OCI-LY3 (cell line): ENCODE results near the gene HSD17B11.

ENCODE experiments used
- H2AFZ ChIP-seq: fragments of 200-600, 300-600 bp; shearing (Covaris generic); 2 replicates; pipeline ENCODE4 v1.6.0; 2014; ENCODE audit warnings: antibody characterized with exemption, low read depth, low read length
- H3K27ac ChIP-seq: fragments of 200-600, 300-600 bp; sonication (generic); 2 replicates; pipeline ENCODE4 v1.5.1; 2014; ENCODE audit warnings: mild to moderate bottlenecking, low read length, moderate library complexity, mixed read lengths
- H3K27me3 ChIP-seq: fragments of 200-600, 300-600 bp; sonication (generic); 2 replicates; pipeline ENCODE4 v1.6.1; 2014; ENCODE audit warnings: low read depth, low read length, mixed read lengths
- H3K36me3 ChIP-seq: fragments of 200-600, 300-600 bp; sonication (generic); replicated peaks from 2 replicates; pipeline ENCODE3; 2014; ENCODE audit warnings: low read depth, low read length, mixed read lengths
- H3K4me1 ChIP-seq: fragments of 300-600, 200-600 bp; sonication (generic); 2 replicates; pipeline ENCODE4 v1.6.1; 2014; ENCODE audit warnings: low read length, mixed read lengths
- H3K4me2 ChIP-seq: fragments of 200-600, 300-600 bp; sonication (generic); 2 replicates; pipeline ENCODE4 v1.6.1; 2014; ENCODE audit warnings: low read length, mixed read lengths
- H3K4me3 ChIP-seq: fragments of 300-600, 200-600 bp; sonication (generic); 2 replicates; pipeline ENCODE4 v1.5.1; 2014; ENCODE audit warnings: antibody characterized with exemption, mild to moderate bottlenecking, low read length, moderate library complexity
- H3K79me2 ChIP-seq: fragments of 300-600, 200-600 bp; shearing (Covaris generic); 2 replicates; pipeline ENCODE4 v1.6.1; 2014; ENCODE audit warnings: mild to moderate bottlenecking, low read length, mixed read lengths
- H3K9ac ChIP-seq: fragments of 300-600, 200-600 bp; shearing (Covaris generic); 2 replicates; pipeline ENCODE4 v1.6.0; 2014; ENCODE audit warnings: mild to moderate bottlenecking, low read length, moderate library complexity
- H3K9me3 ChIP-seq: fragments of 200-600, 300-600 bp; shearing (Covaris generic); 2 replicates; pipeline ENCODE4 v1.6.1; 2014; ENCODE audit warnings: low read length, mixed read lengths; ENCODE audit not compliant: insufficient read depth
- H4K20me1 ChIP-seq: fragments of 200-600, 300-600 bp; sonication (generic); 2 replicates; pipeline ENCODE4 v1.6.1; 2016; ENCODE audit warnings: low read length, mixed read lengths; ENCODE audit not compliant: insufficient read depth
- EZH2phosphoT487 ChIP-seq: fragments of 200-600 bp; shearing (Covaris generic); IDR thresholded peaks from 2 replicates; pipeline ENCODE4 v1.6.1; 2018; ENCODE audit warnings: antibody characterized with exemption, mixed run types, low read depth
- TF ChIP-seq, protein P1 (sequence below): fragments of 200-600, 300-600 bp; sonication (generic); IDR thresholded peaks from 2 replicates; pipeline ENCODE4 v1.5.1; 2014; ENCODE audit warnings: antibody characterized with exemption, low read length, low read depth

The HSD17B11 gene

GRCh38 chr4:87313756-87314155 lies 77.2 kb downstream of the HSD17B11 start:
- Histone ChIP-seq H3K36me3 (no peaks in the 10 kb centered on the region), H3K27me3 (no peaks in the 10 kb centered on the region), H4K20me1 (no peaks in the 10 kb centered on the region), H3K9ac (no peak overlapping the region), H3K4me1 (no peaks in the 10 kb centered on the region), H3K4me2 (no peak overlapping the region), H3K27ac (no peak overlapping the region), H3K9me3 (no peaks in the 10 kb centered on the region), H3K4me3 (no peak overlapping the region), H3K79me2 (no peaks in the 10 kb centered on the region), H2AFZ (no peak overlapping the region)
- TF ChIP-seq, protein P1, sequence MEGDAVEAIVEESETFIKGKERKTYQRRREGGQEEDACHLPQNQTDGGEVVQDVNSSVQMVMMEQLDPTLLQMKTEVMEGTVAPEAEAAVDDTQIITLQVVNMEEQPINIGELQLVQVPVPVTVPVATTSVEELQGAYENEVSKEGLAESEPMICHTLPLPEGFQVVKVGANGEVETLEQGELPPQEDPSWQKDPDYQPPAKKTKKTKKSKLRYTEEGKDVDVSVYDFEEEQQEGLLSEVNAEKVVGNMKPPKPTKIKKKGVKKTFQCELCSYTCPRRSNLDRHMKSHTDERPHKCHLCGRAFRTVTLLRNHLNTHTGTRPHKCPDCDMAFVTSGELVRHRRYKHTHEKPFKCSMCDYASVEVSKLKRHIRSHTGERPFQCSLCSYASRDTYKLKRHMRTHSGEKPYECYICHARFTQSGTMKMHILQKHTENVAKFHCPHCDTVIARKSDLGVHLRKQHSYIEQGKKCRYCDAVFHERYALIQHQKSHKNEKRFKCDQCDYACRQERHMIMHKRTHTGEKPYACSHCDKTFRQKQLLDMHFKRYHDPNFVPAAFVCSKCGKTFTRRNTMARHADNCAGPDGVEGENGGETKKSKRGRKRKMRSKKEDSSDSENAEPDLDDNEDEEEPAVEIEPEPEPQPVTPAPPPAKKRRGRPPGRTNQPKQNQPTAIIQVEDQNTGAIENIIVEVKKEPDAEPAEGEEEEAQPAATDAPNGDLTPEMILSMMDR = no peak
- TF ChIP-seq EZH2phosphoT487 = no peak

GRCh38 chr4:87311684-87312083 lies 79.3 kb downstream of the HSD17B11 start:
- Histone ChIP-seq H3K27ac (no peak overlapping the region), H3K9ac (no peak overlapping the region), H3K4me3 (no peak overlapping the region), H4K20me1 (no peaks in the 10 kb centered on the region), H3K4me1 (peaks cover 4% of the 10 kb centered on the region; the same call in 1 of the 2 replicates), H3K9me3 (no peaks in the 10 kb centered on the region), H3K36me3 (no peaks in the 10 kb centered on the region), H3K79me2 (no peaks in the 10 kb centered on the region), H2AFZ (no peak overlapping the region), H3K4me2 (no peak overlapping the region), H3K27me3 (no peaks in the 10 kb centered on the region)
- no peak for TF ChIP-seq EZH2phosphoT487
- TF ChIP-seq, protein P1 = no peak

GRCh38 chr4:87310691-87311335 lies 80.2 kb downstream of the HSD17B11 start:
- no peak overlapping the region for H3K4me3 ChIP-seq
- no peak overlapping the region for H3K9ac ChIP-seq
- TF ChIP-seq, protein P1 = no peak
- TF ChIP-seq EZH2phosphoT487 = no peak
- no peaks in the 10 kb centered on the region for H3K27me3 ChIP-seq
- H3K4me2 ChIP-seq = no peak overlapping the region
- peaks cover 11% of the 10 kb centered on the region; the same call in 1 of the 2 replicates for H3K4me1 ChIP-seq
- H4K20me1 ChIP-seq = no peaks in the 10 kb centered on the region
- H3K36me3 ChIP-seq = no peaks in the 10 kb centered on the region
- no peaks in the 10 kb centered on the region for H3K9me3 ChIP-seq
- H3K79me2 ChIP-seq = no peaks in the 10 kb centered on the region
- no peak overlapping the region for H2AFZ ChIP-seq
- no peak overlapping the region for H3K27ac ChIP-seq

DNA sequence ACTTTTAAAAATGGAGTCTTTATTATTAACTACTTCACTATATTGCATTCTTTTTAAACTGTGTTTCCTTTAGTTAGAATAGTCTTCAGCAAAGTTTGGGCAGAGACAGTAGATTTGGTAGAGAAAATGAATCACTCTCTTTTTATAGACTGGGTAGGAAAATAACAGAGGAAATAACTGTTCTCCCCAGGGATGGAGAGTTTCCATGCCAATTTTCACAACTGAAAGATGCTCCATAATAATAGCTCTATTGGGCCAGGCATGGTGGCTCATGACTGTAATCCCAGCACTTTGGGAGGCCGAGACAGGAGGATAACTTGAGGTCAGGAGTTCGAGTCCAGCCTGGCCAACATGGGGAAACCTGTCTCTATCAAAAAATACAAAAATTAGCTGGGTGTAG lies 81.4 kb downstream of the HSD17B11 start:
- no peak overlapping the region for H3K4me3 ChIP-seq
- TF ChIP-seq EZH2phosphoT487 = no peak
- TF ChIP-seq, protein P1 = no peak

More for the DNA sequence above, 81.4 kb downstream of the HSD17B11 start:
- Histone ChIP-seq H3K9ac (no peak overlapping the region), H3K27me3 (no peaks in the 10 kb centered on the region), H3K4me2 (no peak overlapping the region), H3K36me3 (no peaks in the 10 kb centered on the region), H3K4me1 (peaks cover 11% of the 10 kb centered on the region; the same call in 1 of the 2 replicates), H3K79me2 (no peaks in the 10 kb centered on the region), H2AFZ (no peak overlapping the region), H3K9me3 (no peaks in the 10 kb centered on the region), H4K20me1 (no peaks in the 10 kb centered on the region), H3K27ac (no peak overlapping the region)
